ENCODE measurements around the gene SELENOP.
"Not testable (repeated sequence)": the region's sequence is repeated elsewhere in the genome, so short reads cannot be mapped to it uniquely, and the experiment has no call there.

The SELENOP gene
- 0 to 2.8 reads per million in 2 donors for total RNA-seq

- peak in 1 of 5 experiments; percentile 4 for DNase-seq
Observed at GRCh38 chr5:42811591-42812446, at the start of gene SELENOP. Gene SELENOP, minus strand, starts transcription at chr5:42811892. Its CDS starts 3,539 bp downstream, at chr5:42808353.

- DNase-seq: no peak
Observed at GRCh38 chr5:42858687-42859086, 47.0 kb upstream of the SELENOP start.

GRCh38 chr5:42858031-42858643 is 46.4 kb upstream of the SELENOP start:
- no peak for DNase-seq

- no peak for DNase-seq
Observed at GRCh38 chr5:42855811-42856210, 44.1 kb upstream of the SELENOP start.

- no peak for DNase-seq
Observed at GRCh38 chr5:42855386-42855785, 43.7 kb upstream of the SELENOP start.

- DNase-seq: peak in 1 of 5 experiments; percentile 18
Observed at GRCh38 chr5:42854795-42855194, 43.1 kb upstream of the SELENOP start.

GRCh38 chr5:42852826-42853225 is 41.1 kb upstream of the SELENOP start:
- DNase-seq: no peak

GRCh38 chr5:42851481-42851880 is 39.8 kb upstream of the SELENOP start:
- DNase-seq: no peak

GRCh38 chr5:42848545-42848944 is 36.9 kb upstream of the SELENOP start:
- no peak for DNase-seq

GRCh38 chr5:42844408-42844807 is 32.7 kb upstream of the SELENOP start:
- not testable (repeated sequence) for DNase-seq

GRCh38 chr5:42843675-42844292 is 32.1 kb upstream of the SELENOP start:
- DNase-seq: no peak

GRCh38 chr5:42842921-42843641 is 31.4 kb upstream of the SELENOP start:
- no peak for DNase-seq

- no peak for DNase-seq
Observed at GRCh38 chr5:42840842-42841567, 29.3 kb upstream of the SELENOP start.

GRCh38 chr5:42840269-42840668 is 28.6 kb upstream of the SELENOP start:
- no peak for DNase-seq

- DNase-seq: no peak
Observed at GRCh38 chr5:42839196-42839595, 27.5 kb upstream of the SELENOP start.

GRCh38 chr5:42837601-42838000 is 25.9 kb upstream of the SELENOP start:
- DNase-seq: no peak

- DNase-seq: no peak
Observed at GRCh38 chr5:42836070-42836769, 24.5 kb upstream of the SELENOP start.

GRCh38 chr5:42832060-42832459 is 20.4 kb upstream of the SELENOP start:
- no peak for DNase-seq

GRCh38 chr5:42830924-42831323 is 19.2 kb upstream of the SELENOP start:
- DNase-seq: no peak

GRCh38 chr5:42828671-42829070 is 17.0 kb upstream of the SELENOP start:
- no peak for DNase-seq

GRCh38 chr5:42826757-42827515 is 15.2 kb upstream of the SELENOP start:
- no peak for DNase-seq
